ENCODE results near the gene GLCCI1. TPM values are rescaled to one million over a fixed set of nuclear protein-coding genes. Genes with fewer than 3 reads are reported as not detected.

Gene GLCCI1
- total and polyA plus RNA-seq, 2 of the 8 experiments (the other 6 are each of a cell fraction or from before 2014, with no cell fraction given), result 12.4 to 27.7 TPM

DNA sequence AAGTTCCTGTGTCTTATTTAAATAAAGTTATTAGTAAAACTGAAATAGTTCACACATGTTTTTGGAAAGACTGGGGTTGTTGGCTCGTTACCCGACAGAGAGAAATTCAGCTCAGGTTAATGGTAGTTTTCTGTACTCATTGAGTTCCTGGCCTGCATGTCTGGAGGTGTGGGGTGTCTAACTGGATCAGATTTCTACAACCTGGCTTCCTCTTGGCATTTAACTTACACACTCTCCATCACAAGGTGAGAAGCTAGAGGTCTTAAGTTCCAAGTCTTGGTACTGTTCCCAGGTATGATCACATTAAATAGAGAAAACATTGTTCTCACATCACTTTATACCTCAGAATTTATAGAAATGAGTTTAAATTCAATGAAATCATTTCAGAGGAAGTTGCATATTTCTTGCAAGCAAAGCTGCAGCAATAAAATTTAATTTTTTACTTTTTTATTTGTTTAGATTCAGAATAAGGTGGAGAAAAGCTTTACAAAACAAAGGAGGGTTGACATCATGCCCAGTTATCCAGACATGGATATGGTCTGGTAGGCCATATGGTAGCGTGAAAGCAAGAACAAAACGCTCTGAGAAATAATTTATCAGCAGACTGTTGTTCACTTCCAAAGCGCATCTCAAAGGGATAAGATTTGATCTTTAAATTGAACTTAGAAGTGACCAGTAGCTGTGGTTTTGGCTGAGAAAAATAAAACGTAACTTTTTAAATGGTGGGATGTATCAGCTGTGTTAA, 120.6 kb downstream of the GLCCI1 start:
- no peaks in the 10 kb centered on the region for H3K79me2 ChIP-seq (ENCODE audit: control insufficient read depth in 1 of 2, insufficient read depth in 2 of 2, low read length in 2 of 2)
- H2BK15ac ChIP-seq (ENCODE audit: low read length), result no peak overlapping the region
- no peak overlapping the region for H3K4me3 ChIP-seq (ENCODE audit: extremely low read depth in 1 of 4, insufficient read depth in 2 of 4, low read depth in 3 of 4, low read length in 4 of 4)
- no peak overlapping the region for H3K23ac ChIP-seq (ENCODE audit: insufficient read length)
- no peak overlapping the region for H3K14ac ChIP-seq (ENCODE audit: insufficient read length)
- no peaks in the 10 kb centered on the region for H3K36me3 ChIP-seq (ENCODE audit: control insufficient read depth in 2 of 4, insufficient read depth in 4 of 4, low read length in 3 of 4)
- no peak overlapping the region for H2BK5ac ChIP-seq (ENCODE audit: low read depth, low read length)
- FAIRE-seq (no peak), DNase-seq (ENCODE audit: low read depth in 1 of 2, low spot score in 2 of 2) (no peak)
- H3K4ac ChIP-seq (replicated peaks; ENCODE audit: insufficient read length, low read depth, low read length), result no peak overlapping the region
- no peak overlapping the region for H3K56ac ChIP-seq (replicated peaks; ENCODE audit: insufficient read length, low read depth, low read length)
- ChIA-PET CTCF (ENCODE audit: partially characterized antibody) (interaction anchor here (0.6 to 1.6 kb wide), 5 partner anchors 33 to 408 kb away, joined by 3 to 4 read pairs (median 3); no protein-coding TSS in a partner anchor), POLR2A (ENCODE audit: partially characterized antibody) (no interaction called here)
- H3K4me1 ChIP-seq (replicated peaks in 1 of 4; ENCODE audit: control insufficient read depth in 3 of 4, insufficient read depth in 4 of 4, low read length in 3 of 4), result peaks cover 0 to 2% (median 0%) of the 10 kb centered on the region in 4 experiments; a peak in 1 of 7 replicates
- H2BK20ac ChIP-seq (ENCODE audit: low read length), result no peak overlapping the region
- no peak overlapping the region for H3K27ac ChIP-seq (ENCODE audit: low read depth, low read length)
- TF ChIP-seq TAF7 (optimal IDR thresholded peaks at IDR 0.05; ENCODE audit: borderline replicate concordance, low read depth, low read length) (no peak), TCF12 (IDR thresholded peaks at IDR 0.05; ENCODE audit: low read depth, low read length) (no peak), SP2 (IDR thresholded peaks at IDR 0.05; ENCODE audit: low read length) (no peak), CREB1 (IDR thresholded peaks at IDR 0.05) (no peak), SP4 (IDR thresholded peaks at IDR 0.05; ENCODE audit: low read length) (no peak), EGR1 (IDR thresholded peaks at IDR 0.05; ENCODE audit: borderline replicate concordance, low read depth, low read length) (no peak), SUZ12 (IDR thresholded peaks at IDR 0.05; ENCODE audit: low read length) (no peak), MAFK (IDR thresholded peaks at IDR 0.05; ENCODE audit: low read depth, low read length) (no peak)
- no peak overlapping the region for H3K4me2 ChIP-seq (ENCODE audit: insufficient read depth in 1 of 2, low read depth in 2 of 2, low read length in 2 of 2)
- H2BK12ac ChIP-seq (ENCODE audit: low read depth, low read length), result no peak overlapping the region
- H2AK5ac ChIP-seq (ENCODE audit: low read depth, low read length), result no peak overlapping the region
- H3K18ac ChIP-seq (ENCODE audit: extremely low read depth, low read length), result no peak overlapping the region
- no peaks in the 10 kb centered on the region for H3K79me1 ChIP-seq (ENCODE audit: low read depth, low read length)
- no peaks in the 10 kb centered on the region for H3K9me3 ChIP-seq (ENCODE audit: insufficient read depth in 2 of 2, low read depth in 1 of 2, low read length in 1 of 2)
- H3K9ac ChIP-seq (replicated peaks in 1 of 4; ENCODE audit: extremely low read depth in 1 of 4, low read depth in 3 of 4, low read length in 3 of 4), result no peak overlapping the region
- H3K27me3 ChIP-seq (replicated peaks in 1 of 4; ENCODE audit: control insufficient read depth in 3 of 4, extremely low read depth in 1 of 4, insufficient read depth in 3 of 4, low read length in 3 of 4), result no peaks in the 10 kb centered on the region
- no peak overlapping the region for H2AFZ ChIP-seq (ENCODE audit: low read length)
- H3K23me2 ChIP-seq (ENCODE audit: low read depth, low read length), result no peaks in the 10 kb centered on the region
- WGBS, 2 experiments (ENCODE audit: extremely low coverage in 1 of 2, insufficient coverage in 1 of 2, insufficient read length in 1 of 2, insufficient replicate concordance in 2 of 2, low coverage in 1 of 2, low lambda C conversion rate in 2 of 2, missing lambda C conversion rate in 1 of 2), result 93% methylated on average over 6 of the region's 6 CpGs; no CpG with 5 or more reads in 1 of the 2 experiments
- H4K5ac ChIP-seq (ENCODE audit: insufficient read length, low read depth, low read length), result no peak overlapping the region
- no peak overlapping the region for H4K91ac ChIP-seq (replicated peaks; ENCODE audit: insufficient read length, low read length)
- no peaks in the 10 kb centered on the region for H4K20me1 ChIP-seq (replicated peaks in 1 of 2; ENCODE audit: control insufficient read depth in 1 of 2, insufficient read depth in 2 of 2, low read length in 2 of 2)
- no peak overlapping the region for H2BK120ac ChIP-seq (replicated peaks; ENCODE audit: low read depth, low read length)
- no peak overlapping the region for H4K8ac ChIP-seq (ENCODE audit: extremely low read depth, insufficient read depth, low read length)
